Lower leg skin (tissue), 4 donors: Measurements from ENCODE around the gene RIMS4. TPM values are rescaled to one million over a fixed set of nuclear protein-coding genes. Genes with fewer than 3 reads are reported as not detected.

Experiments used
- DNase-seq, 2 donors: peaks; one replicate each; pipeline ENCODE4 v3.0.0-alpha.2; 2019; ENCODE audit warnings: low spot score in 2 of 2
- H3K4me3 ChIP-seq: fragments of 200-600 bp; sonication (generic); 2 replicates; pipeline ENCODE4 v1.5.1; 2017; ENCODE audit warnings: mild to moderate bottlenecking, low read depth; ENCODE audit not compliant: poor library complexity, severe bottlenecking
- POLR2A ChIP-seq, 2 donors: fragments of 450-650 bp; IDR thresholded peaks; one replicate each; pipeline ENCODE4 v1.6.1; 2016 to 2017; ENCODE audit warnings: antibody characterized with exemption in 2 of 2, mild to moderate bottlenecking in 1 of 2, moderate library complexity in 1 of 2
- WGBS, 2 donors: methylation state at CpG; one replicate each; pipeline ENCODE4 v1.1.5; 2018; 5-methylcytosine and 5-hydroxymethylcytosine counted together
- intact Hi-C: fragments of 100-400 bp; cut with DNase I; formaldehyde crosslinking; loops from one replicate; pipeline ENCODE4 v1.15.0; 2023; ENCODE audit warnings: low total_unique reads
- total RNA-seq, 4 donors: library from RNA; depleted of rRNA; stranded (reverse); fragments of >200 nt; gene quantifications; one replicate each; pipeline ENCODE4 v1.1.0, GENCODE V29; 2016
- TF ChIP-seq, protein P1 (sequence below), 3 donors: fragments of 450-650 bp; IDR thresholded peaks; one replicate each; pipeline ENCODE4 v1.5.1; 2016; ENCODE audit warnings: antibody characterized with exemption in 3 of 3, mild to moderate bottlenecking in 3 of 3, moderate library complexity in 2 of 3

RIMS4 gene
- total RNA-seq, 4 donors from 2014 or later: 0.12 to 0.91 (median 0.39) TPM; not detected in 1

DNA sequence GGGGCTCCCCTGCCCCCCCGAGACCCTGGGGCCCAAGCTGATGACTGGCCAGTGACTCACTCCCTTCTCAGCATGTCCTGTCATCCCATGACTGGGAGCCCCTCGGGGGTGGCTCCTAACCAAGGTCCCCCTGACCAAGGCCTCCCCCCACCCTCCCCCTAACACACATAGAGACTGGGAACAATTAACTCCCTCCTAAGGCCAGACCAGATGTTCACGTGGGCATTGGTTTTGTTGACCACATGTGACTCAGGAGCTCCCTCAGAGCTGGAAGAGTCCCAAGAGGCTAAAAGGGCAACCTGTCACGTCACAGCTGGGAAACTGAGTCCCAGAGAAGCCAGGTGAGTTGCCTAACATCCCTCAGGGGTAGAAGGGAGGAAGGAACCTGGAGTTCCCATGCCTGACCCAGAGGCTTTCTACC is 105.8 kb downstream of the RIMS4 start:
- DNase-seq: no peak
- no peak for TF ChIP-seq POLR2A (IDR thresholded peaks at IDR 0.05)
- TF ChIP-seq, protein P1, sequence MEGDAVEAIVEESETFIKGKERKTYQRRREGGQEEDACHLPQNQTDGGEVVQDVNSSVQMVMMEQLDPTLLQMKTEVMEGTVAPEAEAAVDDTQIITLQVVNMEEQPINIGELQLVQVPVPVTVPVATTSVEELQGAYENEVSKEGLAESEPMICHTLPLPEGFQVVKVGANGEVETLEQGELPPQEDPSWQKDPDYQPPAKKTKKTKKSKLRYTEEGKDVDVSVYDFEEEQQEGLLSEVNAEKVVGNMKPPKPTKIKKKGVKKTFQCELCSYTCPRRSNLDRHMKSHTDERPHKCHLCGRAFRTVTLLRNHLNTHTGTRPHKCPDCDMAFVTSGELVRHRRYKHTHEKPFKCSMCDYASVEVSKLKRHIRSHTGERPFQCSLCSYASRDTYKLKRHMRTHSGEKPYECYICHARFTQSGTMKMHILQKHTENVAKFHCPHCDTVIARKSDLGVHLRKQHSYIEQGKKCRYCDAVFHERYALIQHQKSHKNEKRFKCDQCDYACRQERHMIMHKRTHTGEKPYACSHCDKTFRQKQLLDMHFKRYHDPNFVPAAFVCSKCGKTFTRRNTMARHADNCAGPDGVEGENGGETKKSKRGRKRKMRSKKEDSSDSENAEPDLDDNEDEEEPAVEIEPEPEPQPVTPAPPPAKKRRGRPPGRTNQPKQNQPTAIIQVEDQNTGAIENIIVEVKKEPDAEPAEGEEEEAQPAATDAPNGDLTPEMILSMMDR (IDR thresholded peaks at IDR 0.05): no peak
- 47 to 53% methylated on average over 4 of the region's 4 CpGs for WGBS, 2 donors
- intact Hi-C loops: no loop called here
- no peak overlapping the region for H3K4me3 ChIP-seq

DNA sequence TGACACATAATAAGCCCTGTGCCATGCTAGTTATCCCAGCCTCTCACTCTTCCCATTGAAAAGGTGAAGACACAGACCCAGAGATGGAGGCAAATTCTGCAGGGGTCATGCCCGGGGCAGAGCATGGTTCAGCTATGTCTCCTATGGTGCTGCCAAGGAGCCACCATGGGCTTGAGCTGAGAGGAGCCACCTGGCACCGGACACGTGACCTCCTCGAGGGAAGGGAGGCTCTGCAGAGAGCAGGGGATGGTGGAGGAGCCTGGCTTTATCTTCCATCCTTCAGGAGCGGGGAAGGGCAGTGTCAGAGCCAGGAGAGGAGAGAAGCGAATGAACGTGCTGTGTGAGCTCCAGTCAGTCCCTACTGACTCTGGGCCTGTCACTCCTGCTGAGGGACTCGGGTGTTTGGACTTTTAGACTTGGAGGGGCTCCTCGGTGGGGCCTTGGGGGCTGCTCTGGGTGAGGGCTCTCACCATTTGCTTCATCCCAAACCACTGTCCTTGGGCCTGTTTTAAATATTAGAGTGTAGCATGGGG is 106.3 kb downstream of the RIMS4 start:
- 87 to 91% methylated on average over 9 of the region's 9 CpGs for WGBS, 2 donors
- TF ChIP-seq, protein P1 (IDR thresholded peaks at IDR 0.05): no peak
- TF ChIP-seq POLR2A (IDR thresholded peaks at IDR 0.05): no peak
- H3K4me3 ChIP-seq: no peak overlapping the region
- intact Hi-C loops: no loop called here
- DNase-seq: no peak

DNA sequence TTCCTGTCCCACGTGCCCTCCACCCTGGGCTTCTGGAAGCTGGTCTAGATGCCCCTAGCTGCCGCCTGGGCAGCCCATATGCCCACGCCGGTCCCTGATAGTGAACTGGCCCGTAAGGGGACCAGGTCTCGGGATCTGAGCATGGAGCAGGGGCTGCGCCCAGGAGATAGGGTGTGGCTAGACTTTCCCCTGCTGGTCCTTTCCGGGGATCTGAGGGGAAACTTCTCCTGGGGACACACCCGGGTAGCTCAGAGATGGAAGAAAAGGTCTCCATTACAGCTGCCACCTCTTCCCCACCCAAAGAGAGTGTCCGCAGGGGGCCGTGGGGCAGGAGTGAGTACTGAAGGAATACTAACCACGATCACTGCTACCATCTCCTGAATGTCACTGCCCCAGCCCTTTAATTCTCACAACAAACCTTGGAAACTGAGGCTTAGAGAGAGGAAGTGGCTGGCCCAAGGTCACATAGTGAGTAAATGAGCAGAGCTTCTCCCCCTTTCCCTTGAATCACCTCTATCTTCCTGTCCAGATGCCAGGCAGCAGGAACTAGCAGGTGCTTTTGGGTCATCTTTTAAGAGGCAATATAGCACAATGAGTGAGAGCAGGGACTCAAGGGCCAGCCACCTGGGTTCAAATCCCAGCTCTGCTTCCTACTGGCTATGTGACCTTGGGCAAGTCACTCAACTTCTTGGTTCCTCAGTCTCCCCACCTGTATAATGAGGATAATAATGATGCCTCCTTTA is 107.0 kb downstream of the RIMS4 start:
- WGBS, 2 donors: 41 to 47% methylated on average over 9 to 12 of the region's 12 CpGs
- intact Hi-C loops: no loop called here
- H3K4me3 ChIP-seq: no peak overlapping the region
- TF ChIP-seq POLR2A (IDR thresholded peaks at IDR 0.05): no peak
- TF ChIP-seq, protein P1 (IDR thresholded peaks at IDR 0.05): no peak
- DNase-seq: no peak

DNA sequence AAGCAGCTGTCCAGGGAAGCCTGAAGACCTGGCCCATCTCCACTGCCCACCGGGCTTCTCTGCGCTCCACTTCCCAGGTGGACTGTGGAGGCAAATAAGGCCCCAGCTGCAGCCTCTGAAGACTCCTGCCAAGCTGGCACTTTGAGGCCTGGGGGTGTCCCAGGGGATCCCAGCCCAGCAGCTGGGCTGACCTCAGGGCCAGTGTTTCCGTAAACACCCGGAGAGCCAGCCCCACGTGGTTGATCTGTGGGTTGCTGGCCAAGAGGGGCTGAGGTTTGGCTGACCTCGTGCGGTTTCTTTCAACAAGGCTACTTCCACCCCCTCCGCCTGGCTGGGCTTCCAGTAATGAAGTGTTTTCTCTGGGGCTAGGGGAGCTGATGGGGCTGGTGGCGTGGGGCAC is 107.6 kb downstream of the RIMS4 start:
- no peak overlapping the region for H3K4me3 ChIP-seq
- intact Hi-C loops: no loop called here
- WGBS, 2 donors: 27 to 36% methylated on average over 7 to 9 of the region's 9 CpGs
- DNase-seq: peak; percentile 86 to 97
- TF ChIP-seq, protein P1 (IDR thresholded peaks at IDR 0.05): no peak
- TF ChIP-seq POLR2A (IDR thresholded peaks at IDR 0.05): no peak

DNA sequence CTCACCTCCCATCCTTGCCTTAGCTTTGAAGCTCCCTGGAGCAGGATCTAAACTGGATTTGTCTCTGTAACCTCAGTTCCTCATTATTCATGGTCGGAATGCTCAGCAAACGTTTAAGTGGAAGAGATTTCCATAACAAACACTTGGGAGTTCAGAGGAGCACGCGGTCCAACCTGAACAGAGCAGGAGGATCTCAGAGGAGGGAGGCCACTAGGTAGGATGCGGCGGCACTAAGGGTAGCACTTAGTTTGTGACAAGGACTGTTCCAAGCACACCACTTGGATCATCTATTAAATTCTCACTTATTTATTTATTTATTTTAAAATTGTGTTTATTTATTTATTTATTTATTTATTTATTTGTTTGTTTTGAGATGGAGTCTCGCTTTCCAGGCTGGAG is 108.5 kb downstream of the RIMS4 start:
- DNase-seq: peak in 1 of 2 donors; percentile 59
- WGBS, 2 donors: 84 to 85% methylated on average over 7 of the region's 7 CpGs
- H3K4me3 ChIP-seq: no peak overlapping the region
- TF ChIP-seq POLR2A (IDR thresholded peaks at IDR 0.05): no peak
- TF ChIP-seq, protein P1 (IDR thresholded peaks at IDR 0.05): no peak
- intact Hi-C loops: no loop called here

Other genes with a start within 250 kb of the RIMS4 start
- gene PKIG, start 228.0 kb downstream of the RIMS4 start, total RNA-seq: 10 to 100 TPM; 21.5 to 42.6 (median 28.2) TPM
- gene ADA, start 158.8 kb downstream of the RIMS4 start, total RNA-seq: 10 to 100 TPM in 1 of 4 donors, 1 to 10 TPM in 3; 4.3 to 14.8 (median 6.5) TPM
- 100 to 1,000 TPM in 2 of 4 donors, 10 to 100 TPM in 2; 50.8 to 481 (median 81.3) TPM for gene CCN5, start 95.2 kb downstream of the RIMS4 start, total RNA-seq
- gene KCNK15, start 64.7 kb downstream of the RIMS4 start, total RNA-seq: 1 to 10 TPM; 1.5 to 3.5 (median 2.5) TPM
- gene YWHAB, start 75.2 kb upstream of the RIMS4 start, total RNA-seq: 100 to 1,000 TPM in 2 of 4 donors, 10 to 100 TPM in 2; 78.5 to 133 (median 105) TPM
- 10 to 100 TPM in 2 of 4 donors, 1 to 10 TPM in 2; 7.0 to 30.2 (median 9.6) TPM for gene PABPC1L, start 99.5 kb upstream of the RIMS4 start, total RNA-seq
- 10 to 100 TPM in 3 of 4 donors, 1 to 10 TPM in 1; 9.8 to 19.5 (median 12.4) TPM for gene TOMM34, start 149.9 kb upstream of the RIMS4 start, total RNA-seq
- 10 to 100 TPM; 27.0 to 37.4 (median 28.2) TPM for gene STK4, start 156.0 kb upstream of the RIMS4 start, total RNA-seq